ENCODE data around the gene TMEM250. TPM values are rescaled to one million over a fixed set of nuclear protein-coding genes. Genes with fewer than 3 reads are reported as not detected.

Gene TMEM250
- total RNA-seq, 1 experiment from 2014 or later, result 37.5 TPM

DNA sequence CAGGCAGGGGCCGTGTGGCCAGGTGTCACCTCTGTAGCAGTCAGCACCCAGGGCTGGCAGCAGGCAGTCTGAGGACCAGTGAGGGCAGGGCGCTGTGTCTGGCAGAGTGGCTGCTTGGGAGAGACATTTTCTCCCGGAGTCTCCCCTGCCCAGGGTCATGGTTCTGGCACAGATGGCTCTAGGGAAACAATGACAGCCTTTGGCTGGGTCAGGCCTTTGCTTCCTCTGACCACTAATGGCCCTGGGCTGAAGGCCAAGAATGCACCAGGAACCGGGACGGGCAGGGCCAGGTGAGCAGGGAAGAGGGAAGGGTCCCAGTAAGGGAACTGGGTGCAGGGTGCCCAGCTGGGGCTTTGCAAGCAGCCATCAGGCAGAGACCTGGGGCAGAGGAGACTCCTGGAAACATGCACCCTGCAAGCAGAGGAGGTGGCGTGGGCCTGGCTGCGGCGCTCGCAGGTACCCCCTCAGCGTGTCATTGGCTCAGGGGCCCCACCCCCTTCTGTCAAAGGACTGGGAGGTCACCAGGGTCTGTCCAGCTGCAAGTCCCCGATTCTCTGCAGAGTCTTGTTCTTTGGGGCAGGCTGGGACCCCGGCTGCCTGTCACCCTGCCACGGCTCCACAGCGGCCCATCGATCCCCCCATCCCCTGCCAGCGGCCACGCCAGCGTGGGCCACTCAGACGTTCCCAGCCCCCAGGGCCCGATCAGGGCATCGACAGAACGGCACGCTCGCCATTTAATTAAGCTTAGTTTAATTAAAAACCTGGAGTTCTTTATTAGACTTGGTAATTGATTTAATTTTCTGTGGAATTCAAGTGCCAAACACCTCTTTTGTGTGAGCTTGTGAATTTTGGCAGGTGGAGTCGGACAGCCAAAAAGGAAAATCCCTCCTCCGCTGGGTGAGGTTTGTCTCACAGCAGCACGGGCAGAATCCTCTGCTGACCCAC is 18.9 kb upstream of the TMEM250 start:
- Histone ChIP-seq H3K4me2 (ENCODE audit: low read length) (peak overlapping the region; percentile 33; the same call in 1 of the 2 replicates), H3K4me1 (ENCODE audit: control insufficient read depth in 1 of 2, insufficient read depth in 2 of 2, low read length in 2 of 2) (peaks cover 6 to 19% of the 10 kb centered on the region in 2 experiments; a peak in 3 of 4 replicates), H4K20me1 (ENCODE audit: insufficient read depth) (no peaks in the 10 kb centered on the region), H3K79me2 (ENCODE audit: insufficient read depth, low read length) (no peaks in the 10 kb centered on the region), H3K9ac (ENCODE audit: low read length) (no peak overlapping the region), H3K4me3 (replicated peaks in 1 of 2; ENCODE audit: low read depth in 1 of 2, low read length in 2 of 2) (no peak overlapping the region), H3K27me3 (ENCODE audit: insufficient read depth, low read length) (no peaks in the 10 kb centered on the region), H3K9me3 (ENCODE audit: control insufficient read depth in 1 of 2, insufficient read depth in 1 of 2, low read depth in 1 of 2, low read length in 2 of 2) (no peaks in the 10 kb centered on the region), H3K27ac (ENCODE audit: low read depth, low read length) (no peak overlapping the region), H3K9me2 (ENCODE audit: insufficient read depth) (no peaks in the 10 kb centered on the region), H3K36me3 (ENCODE audit: control insufficient read depth in 1 of 2, insufficient read depth in 2 of 2, low read length in 2 of 2) (no peaks in the 10 kb centered on the region), H2AFZ (ENCODE audit: low read depth, low read length, poor library complexity, severe bottlenecking) (no peak overlapping the region)
- POLR2A ChIA-PET, result no interaction called here
- BruUV-seq (replicated peaks), result no TSS peak
- TF ChIP-seq SRF (IDR thresholded peaks at IDR 0.05; ENCODE audit: low read depth) (no peak), SIN3A (IDR thresholded peaks at IDR 0.05; ENCODE audit: low read depth) (no peak), JUND (IDR thresholded peaks at IDR 0.05) (no peak), CEBPB (IDR thresholded peaks at IDR 0.05; ENCODE audit: low read depth) (no peak), TCF7L2 (IDR thresholded peaks at IDR 0.05; ENCODE audit: borderline replicate concordance, extremely low read depth, insufficient read depth, insufficient read length) (no peak), EGR1 (IDR thresholded peaks at IDR 0.05; ENCODE audit: low read depth) (no peak)
- TF ChIP-seq, protein P1, sequence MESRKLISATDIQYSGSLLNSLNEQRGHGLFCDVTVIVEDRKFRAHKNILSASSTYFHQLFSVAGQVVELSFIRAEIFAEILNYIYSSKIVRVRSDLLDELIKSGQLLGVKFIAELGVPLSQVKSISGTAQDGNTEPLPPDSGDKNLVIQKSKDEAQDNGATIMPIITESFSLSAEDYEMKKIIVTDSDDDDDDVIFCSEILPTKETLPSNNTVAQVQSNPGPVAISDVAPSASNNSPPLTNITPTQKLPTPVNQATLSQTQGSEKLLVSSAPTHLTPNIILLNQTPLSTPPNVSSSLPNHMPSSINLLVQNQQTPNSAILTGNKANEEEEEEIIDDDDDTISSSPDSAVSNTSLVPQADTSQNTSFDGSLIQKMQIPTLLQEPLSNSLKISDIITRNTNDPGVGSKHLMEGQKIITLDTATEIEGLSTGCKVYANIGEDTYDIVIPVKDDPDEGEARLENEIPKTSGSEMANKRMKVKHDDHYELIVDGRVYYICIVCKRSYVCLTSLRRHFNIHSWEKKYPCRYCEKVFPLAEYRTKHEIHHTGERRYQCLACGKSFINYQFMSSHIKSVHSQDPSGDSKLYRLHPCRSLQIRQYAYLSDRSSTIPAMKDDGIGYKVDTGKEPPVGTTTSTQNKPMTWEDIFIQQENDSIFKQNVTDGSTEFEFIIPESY (IDR thresholded peaks at IDR 0.05; ENCODE audit: extremely low read depth, insufficient replicate concordance, low read length), result no peak
- intact Hi-C loops (cut with micrococcal nuclease), result loop anchor here (5.0 kb wide), 1 partner anchor 170 kb away; no protein-coding TSS in a partner anchor
- peak; percentile 17; the same call in 1 of the 2 replicates for ATAC-seq
- CTCF ChIA-PET, result interaction anchor here (1.2 to 1.9 kb wide), 7 partner anchors 10 to 176 kb away, joined by 3 to 7 read pairs (median 4); partner anchors contain the start of gene UBAC1
- RAD21 ChIA-PET (ENCODE audit: low non-redundant PET in 1 of 2, low total read pairs in 2 of 2, uncharacterized antibody in 2 of 2, unreplicated experiment in 2 of 2), result interaction anchor here in 1 of 2 experiments (1.1 kb wide), 1 partner anchor 170 kb away, joined by 3 read pairs; no protein-coding TSS in a partner anchor
- DNase-seq (ENCODE audit: low read depth, low spot score), result no peak
